K562 (cell line): ENCODE data around the gene TMED6. TPM values are rescaled to one million over a fixed set of nuclear protein-coding genes. Genes with fewer than 3 reads are reported as not detected.

Experiments
- CC2D1A ChIP-seq: fragments of 450-650 bp; IDR thresholded peaks from 2 replicates; pipeline ENCODE4 v1.6.1; 2017; ENCODE audit warnings: mild to moderate bottlenecking
- CTCFL ChIP-seq: IDR thresholded peaks from 2 replicates; pipeline ENCODE4 v1.6.1; 2011; ENCODE audit warnings: borderline replicate concordance, low read depth, mild to moderate bottlenecking, moderate library complexity, low read length; ENCODE audit not compliant: insufficient read depth, poor library complexity, severe bottlenecking
- CUX1 ChIP-seq: fragments of 200-800 bp; sonication (Bioruptor generic); IDR thresholded peaks from 2 replicates; pipeline ENCODE4 v1.6.1; 2016; ENCODE audit warnings: missing genetic modification characterization, missing compliant biosample characterization
- FOXA3 ChIP-seq, 2 experiments: fragments of 450-650 bp in 1 of 2; sonication (generic) in 1 of 2; formaldehyde crosslinking; IDR thresholded peaks in 1 of 2; conservative IDR thresholded peaks in 1 of 2; 2 replicates each; pipeline versions ENCODE4 v1.4.0 to v1.8.0; 2020 to 2022; ENCODE audit warnings: mild to moderate bottlenecking in 2 of 2, missing genetic modification reagents in 1 of 2
- HES1 ChIP-seq: fragments of 450-650 bp; IDR thresholded peaks from 2 replicates; pipeline ENCODE4 v1.6.1; 2016; ENCODE audit warnings: low read depth, mild to moderate bottlenecking, moderate library complexity
- HSF4 ChIP-seq: fragments of 250-450 bp; sonication (Bioruptor Pico); IDR thresholded peaks from 2 replicates; pipeline ENCODE4 v2.1.2; 2022; ENCODE audit warnings: mild to moderate bottlenecking, moderate library complexity, borderline replicate concordance
- LCOR ChIP-seq: sonication (generic); formaldehyde crosslinking; IDR thresholded peaks from 2 replicates; pipeline ENCODE4 v1.8.0; 2022; ENCODE audit warnings: mild to moderate bottlenecking, missing genetic modification reagents
- MBD2 ChIP-seq: sonication (generic); IDR thresholded peaks from 2 replicates; pipeline ENCODE4 v1.6.1; 2016; ENCODE audit warnings: low read depth, borderline replicate concordance
- MIER1 ChIP-seq: fragments of 450-650 bp; IDR thresholded peaks from 2 replicates; pipeline ENCODE4 v1.6.1; 2016; ENCODE audit warnings: antibody characterized with exemption, mild to moderate bottlenecking, low read depth
- NFIC ChIP-seq: fragments of 450-650 bp; IDR thresholded peaks from 2 replicates; pipeline ENCODE4 v1.6.1; 2017; ENCODE audit warnings: mild to moderate bottlenecking, inconsistent platforms
- NR2F6 ChIP-seq: fragments of 450-650 bp; formaldehyde crosslinking; IDR thresholded peaks from 2 replicates; pipeline ENCODE4 v1.4.0; 2020; ENCODE audit warnings: mild to moderate bottlenecking
- RFX5 ChIP-seq: IDR thresholded peaks from 2 replicates; pipeline ENCODE4 v1.6.1; 2011; ENCODE audit warnings: low read depth, mild to moderate bottlenecking, improper control_type of control experiment, low read length
- SLC30A9 ChIP-seq: fragments of 250-450 bp; sonication (Bioruptor Pico); IDR thresholded peaks from 2 replicates; pipeline ENCODE4 v1.8.0; 2022; ENCODE audit warnings: mild to moderate bottlenecking, moderate library complexity
- SUPT5H ChIP-seq: fragments of 450-650 bp; IDR thresholded peaks from 2 replicates; pipeline ENCODE4 v1.6.1; 2016
- XRCC5 ChIP-seq: fragments of 200-400 bp; formaldehyde crosslinking; IDR thresholded peaks from 2 replicates; pipeline ENCODE4 v1.6.1; 2017; ENCODE audit warnings: low read depth, mild to moderate bottlenecking, low read length
- ZC3H8 ChIP-seq: fragments of 450-650 bp; IDR thresholded peaks from 2 replicates; pipeline ENCODE4 v1.6.1; 2017
- ZEB2 ChIP-seq: fragments of 450-650 bp; IDR thresholded peaks from 2 replicates; pipeline ENCODE4 v1.6.1; 2016
- ZNF324 ChIP-seq: fragments of 250-450 bp; sonication (Bioruptor Pico); IDR thresholded peaks from 2 replicates; pipeline ENCODE4 v1.4.0; 2020; ENCODE audit warnings: mild to moderate bottlenecking
- ZNF347 ChIP-seq: fragments of 450-650 bp; formaldehyde crosslinking; IDR thresholded peaks from 2 replicates; pipeline ENCODE4 v1.4.0; 2020; ENCODE audit warnings: low read depth, mild to moderate bottlenecking, moderate library complexity
- ZNF511 ChIP-seq: sonication (generic); formaldehyde crosslinking; IDR thresholded peaks from 2 replicates; pipeline ENCODE4 v1.8.0; 2022; ENCODE audit warnings: mild to moderate bottlenecking, missing genetic modification reagents
- ZNF586 ChIP-seq: fragments of 450-650 bp; formaldehyde crosslinking; conservative IDR thresholded peaks from 2 replicates; pipeline ENCODE4 v1.4.0; 2020; ENCODE audit warnings: mild to moderate bottlenecking, moderate library complexity
- polyA plus RNA-seq, 8 experiments: library from polyadenylated mRNA; depleted of rRNA in 4 of 8; stranded (reverse) in 5 of 8; unstranded in 3 of 8; fragments of >200 nt; fragmentation: Nextera tagmentation in 2 of 8; fragmentation: Illumina TruSeq in 1 of 8; extraction: Ambion mirVana in 2 of 8; extraction: Trizol in 1 of 8; gene quantifications; 2 replicates each; pipeline versions ENCODE4 v1.2.1 to v1.2.3, GENCODE V29; 2011 to 2014; ENCODE audit warnings: inconsistent platforms in 1 of 8, missing spikeins in 1 of 8
- total RNA-seq, 7 experiments: library from RNA; depleted of rRNA in 6 of 7; stranded (reverse); fragments of >200 nt in 6 of 7; fragmentation: Illumina TruSeq in 2 of 7; extraction: Trizol in 2 of 7; gene quantifications; 2 replicates each; pipeline versions ENCODE4 v1.2.1 to v1.2.3, GENCODE V29; 2011 to 2021; ENCODE audit warnings: low replicate concordance in 1 of 7

Gene TMED6
- total and polyA plus RNA-seq, 9 of the 15 experiments (the other 6 are each of a cell fraction or from before 2014, with no cell fraction given) = 0.14 to 0.45 (median 0.25) TPM; not detected in 2

- TF ChIP-seq FOXA3 (CRISPR knock-in tag; conservative IDR thresholded peaks at IDR 0.05 in 1 of 2, IDR thresholded peaks at IDR 0.05 in 1 of 2) (peak in 1 of 2 experiments; percentile 67; a peak in 1 of 4 replicates), HES1 (no peak), MIER1 (0 out of 2 replicates have a peak, but pooled peaks have one; percentile 26), HSF4 (CRISPR knock-in tag) (no peak), CTCFL (peak; percentile 98), ZEB2 (no peak; the same call in 1 of the 2 replicates), NFIC (no peak; the same call in 1 of the 2 replicates), SUPT5H (peak; percentile 93), XRCC5 (peak; percentile 76; the same call in 1 of the 2 replicates), SLC30A9 (CRISPR knock-in tag) (no peak), CUX1 (no peak), ZC3H8 (no peak), NR2F6 (CRISPR knock-in tag) (no peak), ZNF347 (CRISPR knock-in tag) (no peak), LCOR (CRISPR knock-in tag) (peak; percentile 85; the same call in 1 of the 2 replicates), CC2D1A (peak; percentile 98), ZNF586 (no peak), MBD2 (peak; percentile 92), ZNF324 (CRISPR knock-in tag) (no peak), ZNF511 (CRISPR knock-in tag) (peak; percentile 54), RFX5 (no peak; the same call in 1 of the 2 replicates)
These were observed 12.1 kb downstream of the TMED6 start, which contains the start of the genes COG8 and NIP7 (continued) for GRCh38 chr16:69339289-69340094.
